Stimulated activated CD4-positive, alpha-beta T cell treated with anti-CD3 and anti-CD28 coated beads, TNF-alpha, amount 100 ng/mL, for 1 hour (primary cell): ENCODE data around the gene COA6.

Experiments
- DNase-seq, 3 donors: peaks; one replicate each; pipeline ENCODE4 v3.0.0-alpha.2; 2020; ENCODE audit warnings: low read depth in 3 of 3, low spot score in 1 of 3

Gene COA6

DNA sequence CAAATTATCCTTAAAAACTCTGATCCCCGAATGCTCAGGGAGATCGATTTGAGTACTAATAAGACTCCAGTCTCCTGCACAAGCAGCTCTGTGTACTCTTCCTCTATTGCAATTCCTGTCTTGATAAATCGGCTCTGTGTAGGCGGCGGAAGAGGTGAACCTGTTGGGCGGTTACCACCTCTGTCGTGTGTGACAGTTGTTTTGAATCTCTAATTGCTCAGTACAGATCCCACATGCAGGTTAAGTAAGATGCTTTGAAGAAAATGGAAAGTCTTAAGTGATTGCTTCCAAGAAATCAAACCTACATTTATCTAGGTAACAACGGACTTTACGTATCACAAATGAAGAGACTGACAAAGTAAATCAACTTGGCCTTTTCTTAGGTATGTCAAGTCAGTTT is 35.5 kb downstream of the COA6 start:
- DNase-seq: peak; percentile 16 to 29 (median 22)

DNA sequence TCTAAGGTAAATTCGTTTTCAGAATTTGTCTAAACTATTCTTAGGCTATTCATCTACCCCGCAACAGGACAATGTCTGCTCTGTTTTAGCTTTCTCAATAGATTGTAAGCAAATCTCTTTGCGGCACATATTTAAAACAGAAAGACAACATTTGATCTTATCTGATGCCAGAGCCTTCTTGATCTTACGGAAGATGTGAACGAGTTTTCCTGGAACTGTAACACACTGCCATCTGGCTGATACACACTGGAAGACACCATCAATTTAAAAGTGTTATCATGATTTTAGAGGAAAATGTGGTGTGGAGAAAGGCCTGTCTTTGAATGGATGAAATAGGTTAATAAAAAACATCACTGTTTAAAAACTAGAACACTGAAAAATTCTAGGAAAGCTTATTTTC is 36.1 kb downstream of the COA6 start:
- no peak for DNase-seq

DNA sequence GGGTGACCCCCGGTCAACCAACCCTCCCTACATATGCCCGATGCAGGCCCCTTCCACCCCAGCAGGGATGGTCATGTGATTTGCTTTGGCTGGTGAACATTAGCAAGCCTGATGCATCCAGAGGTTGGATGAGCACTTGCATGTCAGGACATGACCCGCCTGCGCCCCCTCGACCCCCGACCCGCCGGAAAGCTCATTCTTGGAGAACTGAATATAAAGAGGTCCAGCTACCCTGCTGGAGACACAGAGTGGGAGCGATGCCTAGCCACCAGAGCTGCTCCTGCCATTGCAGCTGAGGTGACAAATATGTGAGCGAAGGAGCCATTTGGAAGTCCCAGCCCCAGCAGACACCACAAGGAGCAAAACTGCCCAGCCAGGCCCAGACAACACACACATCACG is 39.6 kb downstream of the COA6 start:
- no peak for DNase-seq

DNA sequence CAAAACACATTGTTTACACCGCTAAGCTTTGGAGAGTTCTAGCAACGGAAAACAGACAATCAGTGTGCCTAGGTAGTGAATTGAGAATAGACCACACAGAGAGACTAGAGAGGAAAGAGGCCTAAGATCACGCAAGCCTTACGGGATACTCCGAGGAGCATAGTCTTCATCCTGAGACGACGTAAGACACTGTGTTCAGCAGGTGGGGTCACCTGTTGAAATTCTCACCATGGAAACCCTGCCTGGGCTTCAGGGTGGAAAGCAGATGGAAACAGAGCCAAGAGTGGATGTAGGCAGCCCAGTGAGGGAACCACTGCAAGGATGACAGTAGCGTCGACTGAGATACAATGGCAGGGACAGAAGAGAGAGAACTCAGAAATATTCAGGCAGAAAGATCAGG is 40.2 kb downstream of the COA6 start:
- no peak for DNase-seq

DNA sequence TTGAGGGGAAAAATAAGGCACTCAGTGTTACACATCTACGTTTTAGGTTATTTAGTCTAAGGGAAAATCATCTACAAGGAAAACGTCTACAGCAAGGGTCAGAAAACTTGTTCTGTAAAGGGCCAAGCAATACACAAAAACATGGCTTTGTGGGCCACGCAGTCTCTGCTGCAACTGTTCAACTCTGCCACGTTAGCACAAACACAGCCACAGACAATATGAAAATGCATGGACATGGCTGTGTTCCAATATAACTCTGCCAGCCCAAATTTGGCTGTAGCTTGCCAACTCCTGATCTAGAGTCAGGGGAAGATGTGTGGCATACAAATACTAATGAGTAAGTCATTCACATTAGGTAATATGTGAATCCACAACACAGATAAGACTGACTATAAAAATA is 40.7 kb downstream of the COA6 start:
- no peak for DNase-seq

DNA sequence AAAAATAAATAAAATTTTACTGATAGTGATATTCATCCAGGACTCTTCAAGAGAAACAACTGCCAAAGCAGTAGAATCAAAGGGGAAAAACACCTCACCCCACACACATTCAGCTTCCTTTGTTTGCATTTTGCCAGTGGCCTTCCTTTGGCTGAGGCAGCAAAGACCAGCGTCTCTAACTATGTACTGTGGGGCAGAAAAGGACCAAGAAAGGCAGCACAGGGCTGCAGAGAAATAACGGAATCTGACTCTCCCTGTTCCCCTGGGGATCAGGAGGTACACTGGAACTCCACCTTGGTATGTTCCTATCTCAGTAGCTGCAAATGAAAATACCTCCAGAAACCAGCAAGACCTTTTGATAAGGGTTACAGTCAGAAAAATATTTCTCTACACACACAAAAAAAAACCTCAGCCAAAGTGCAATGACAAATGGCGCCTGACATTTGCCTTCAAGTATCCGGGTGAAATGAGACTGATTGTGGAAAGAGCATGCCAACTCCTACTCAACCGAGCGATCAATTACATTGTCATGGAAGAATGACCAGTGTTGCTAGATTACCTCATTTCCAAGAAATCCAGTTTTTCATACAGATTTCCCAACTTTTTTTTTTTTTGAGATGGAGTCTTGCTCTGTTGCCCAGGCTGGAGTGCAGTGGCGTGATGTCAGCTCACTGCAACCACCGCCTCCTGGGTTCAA is 54.8 kb downstream of the COA6 start:
- DNase-seq: no peak

DNA sequence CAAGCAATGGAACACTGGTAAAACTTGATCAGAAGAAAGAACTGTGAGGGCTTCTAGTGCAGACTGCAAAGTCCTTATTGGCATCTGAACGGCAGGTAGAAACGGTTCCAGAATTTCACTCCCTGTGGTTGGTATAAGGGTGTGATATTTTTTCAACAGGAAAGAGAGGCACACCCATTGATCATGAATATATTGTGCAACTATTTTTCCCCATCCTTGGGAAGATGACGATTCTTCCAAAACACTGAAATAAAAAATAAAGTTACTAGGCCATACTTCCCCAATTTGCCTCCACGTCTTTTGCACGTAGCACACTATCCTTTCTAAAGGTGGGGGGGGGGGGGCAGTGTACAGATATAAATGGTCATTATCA is 56.2 kb downstream of the COA6 start:
- no peak for DNase-seq

DNA sequence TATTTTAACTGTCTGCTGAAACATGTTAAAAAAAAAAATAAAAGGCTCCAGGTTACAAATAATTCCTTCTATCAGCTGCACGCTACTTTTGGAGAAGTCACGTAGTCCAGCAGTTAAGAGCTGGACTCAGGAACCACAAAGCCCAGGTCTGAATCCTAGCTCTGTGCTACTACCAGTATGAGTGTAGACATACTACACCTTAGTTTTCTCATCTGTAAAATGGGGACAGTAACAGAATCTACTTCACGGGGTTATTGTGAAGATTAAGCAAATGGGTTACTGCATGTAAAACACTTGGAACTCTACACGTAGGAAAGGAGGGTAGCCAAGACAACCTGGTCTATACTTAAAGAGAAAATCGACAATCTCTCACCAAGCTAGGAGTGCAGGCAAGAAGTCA is 57.4 kb downstream of the COA6 start:
- DNase-seq: no peak

DNA sequence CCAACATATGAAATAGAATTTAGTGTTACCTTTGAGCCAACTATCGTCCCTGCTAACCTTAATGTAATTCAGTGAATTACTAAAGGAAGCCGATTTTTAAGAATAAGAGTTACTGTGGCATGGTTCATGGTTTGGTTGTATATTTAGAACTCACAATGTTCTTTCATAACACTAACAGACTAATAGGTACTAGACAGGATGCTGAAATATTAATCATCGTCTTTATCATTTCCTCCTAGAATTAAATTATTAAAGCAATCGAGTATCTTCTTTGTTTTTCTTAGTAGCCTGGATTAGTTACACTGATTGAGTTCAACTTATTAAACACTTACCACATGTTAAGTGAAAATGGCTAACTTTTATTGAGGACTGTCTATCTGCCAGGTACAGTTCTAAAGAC is 58.0 kb downstream of the COA6 start:
- no peak for DNase-seq

DNA sequence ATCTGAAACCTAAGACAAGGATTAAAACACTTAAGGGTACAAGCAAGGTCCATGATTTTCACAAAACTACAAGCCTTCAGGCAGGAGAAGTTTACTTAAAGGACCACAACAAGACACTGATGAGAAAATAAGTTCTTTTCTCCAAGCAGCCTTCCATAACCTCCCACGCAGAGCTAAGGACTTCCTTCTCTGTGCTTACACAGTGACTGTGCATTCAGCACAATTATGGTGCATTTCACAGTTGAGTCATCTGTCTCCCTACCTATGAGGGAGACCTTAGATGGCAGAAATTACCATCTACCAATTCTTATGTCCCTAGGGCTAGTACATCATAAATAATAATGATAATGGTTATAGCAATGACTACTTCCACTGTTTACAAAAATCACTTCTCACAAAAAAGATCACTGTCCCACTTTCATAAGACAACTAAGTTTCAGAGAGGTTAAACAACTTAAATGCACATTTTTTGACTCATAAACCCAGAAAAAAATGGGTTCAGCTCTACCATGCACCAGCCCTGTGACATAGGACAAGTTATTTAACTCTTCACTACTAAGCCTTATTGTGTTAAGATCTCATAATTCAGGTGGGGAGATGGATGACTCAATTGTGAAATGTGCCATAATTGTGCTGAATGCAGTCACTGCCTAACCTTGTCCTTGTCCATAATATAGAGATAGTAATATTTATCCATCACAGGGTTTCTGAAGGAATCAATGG is 60.5 kb downstream of the COA6 start:
- DNase-seq: no peak
